Small intestine (tissue), 7 donors: ENCODE results near the gene SIRT6. TPM values are rescaled to one million over a fixed set of nuclear protein-coding genes. Genes with fewer than 3 reads are reported as not detected.
"Not testable (repeated sequence)": the region's sequence is repeated elsewhere in the genome, so short reads cannot be mapped to it uniquely, and the experiment has no call there.

Source experiments
- DNase-seq, 2 donors: peaks; one replicate each; pipeline versions ENCODE4 v3.0.0 to v3.0.0-alpha.2; 2013
- FAIRE-seq: peaks from 2 replicates; lab custom pipeline; 2012; peaks lifted over from hg19 to GRCh38; lab: Jason Lieb, UNC
- H3K27ac ChIP-seq, 3 donors: one replicate each; pipeline ENCODE4 v1.5.1; 2013; ENCODE audit warnings: low read length in 2 of 3, mild to moderate bottlenecking in 2 of 3, control low read depth in 1 of 3, inconsistent platforms in 1 of 3, low read depth in 1 of 3, moderate library complexity in 1 of 3
- H3K27me3 ChIP-seq, 3 donors: one replicate each; pipeline ENCODE4 v1.6.1; 2013; ENCODE audit warnings: low read length in 3 of 3, inconsistent platforms in 1 of 3; ENCODE audit not compliant: control insufficient read depth in 3 of 3, insufficient read depth in 3 of 3
- H3K36me3 ChIP-seq, 3 donors: one replicate each; pipeline ENCODE4 v1.6.1; 2013; ENCODE audit warnings: low read length in 3 of 3, inconsistent platforms in 1 of 3, low read depth in 1 of 3, mild to moderate bottlenecking in 1 of 3, moderate library complexity in 1 of 3; ENCODE audit not compliant: control insufficient read depth in 3 of 3, insufficient read depth in 2 of 3
- H3K4me1 ChIP-seq, 3 donors: one replicate each; pipeline ENCODE4 v1.6.1; 2013; ENCODE audit warnings: low read length in 2 of 3, inconsistent platforms in 1 of 3, low read depth in 1 of 3, mild to moderate bottlenecking in 1 of 3, moderate library complexity in 1 of 3; ENCODE audit not compliant: control insufficient read depth in 3 of 3, insufficient read depth in 2 of 3
- H3K4me3 ChIP-seq, 3 donors: one replicate each; pipeline ENCODE4 v1.5.1; 2013; ENCODE audit warnings: low read length in 3 of 3, control low read depth in 1 of 3, inconsistent platforms in 1 of 3, low read depth in 1 of 3, mild to moderate bottlenecking in 1 of 3, moderate library complexity in 1 of 3
- H3K9me3 ChIP-seq, 2 donors: one replicate each; pipeline ENCODE4 v1.6.1; 2013; ENCODE audit warnings: low read depth in 1 of 2, low read length in 1 of 2; ENCODE audit not compliant: control insufficient read depth in 2 of 2, insufficient read depth in 1 of 2
- WGBS, 3 donors: extraction: QIAGEN DNeasy Blood & Tissue Kit; methylation state at CpG; one replicate each; pipeline ENCODE4 v1.1.7; 2013; 5-methylcytosine and 5-hydroxymethylcytosine counted together
- polyA plus RNA-seq, 4 donors: library from polyadenylated mRNA; stranded (reverse) in 3 of 4; unstranded in 1 of 4; fragments of 200-250 nt in 3 of 4; fragments of 120-200 nt in 1 of 4; gene quantifications; one replicate each; pipeline versions ENCODE4 v1.2.1 to v1.2.3, GENCODE V29; 2013
- donor health status: healthy with polysubstance abuse.
- donor health status: control.
- donor health status: control.
- donor health status: Bipolar disorder and iron deficiency.
- donor health status: healthy.

SIRT6 gene
- polyA plus RNA-seq, 4 donors, result 24.1 to 48.1 (median 42.9) TPM

- no peaks in the 10 kb centered on the region for H3K27me3 ChIP-seq
- H3K9me3 ChIP-seq, result no peaks in the 10 kb centered on the region
- DNase-seq, result no peak
- 81 to 91% (median 82%) methylated on average over 7 of the region's 7 CpGs for WGBS, 3 donors
- H3K4me3 ChIP-seq, result no peak overlapping the region
- H3K4me1 ChIP-seq, result peaks cover 0 to 9% (median 0%) of the 10 kb centered on the region in 3 donors
- no peak overlapping the region for H3K27ac ChIP-seq
- peaks cover 0 to 90% (median 10%) of the 10 kb centered on the region in 3 donors for H3K36me3 ChIP-seq
- no peak for FAIRE-seq
Measured at GRCh38 chr19:4161415-4162077, 20.8 kb downstream of the SIRT6 start.

- not testable (repeated sequence) for H3K9me3 ChIP-seq, FAIRE-seq, H3K27me3 ChIP-seq
- peak overlapping the region in 1 of 3 donors; percentile 34 for H3K27ac ChIP-seq
- H3K4me3 ChIP-seq, result peak overlapping the region in 1 of 3 donors; percentile 90
- H3K4me1 ChIP-seq, result peaks cover 0 to 24% (median 0%) of the 10 kb centered on the region in 3 donors
- peak in 1 of 2 donors; percentile 82 for DNase-seq
- WGBS, 3 donors, result 55 to 72% (median 59%) methylated on average over 8 of the region's 8 CpGs
- H3K36me3 ChIP-seq, result peaks cover 0 to 85% (median 13%) of the 10 kb centered on the region in 3 donors
Measured at GRCh38 chr19:4157971-4158370, 24.4 kb downstream of the SIRT6 start.

- no peak for FAIRE-seq
- Histone ChIP-seq H3K9me3 (no peaks in the 10 kb centered on the region), H3K36me3 (peaks cover 0 to 78% (median 13%) of the 10 kb centered on the region in 3 donors), H3K4me1 (peaks cover 0 to 32% (median 3%) of the 10 kb centered on the region in 3 donors), H3K4me3 (peak overlapping the region in 1 of 3 donors; percentile 90), H3K27me3 (no peaks in the 10 kb centered on the region), H3K27ac (peak overlapping the region in 1 of 3 donors; percentile 76)
- 57 to 75% (median 66%) methylated on average over 6 of the region's 6 CpGs for WGBS, 3 donors
- no peak for DNase-seq
Measured at GRCh38 chr19:4157164-4157563, 25.2 kb downstream of the SIRT6 start.

- no peak for DNase-seq
- Histone ChIP-seq H3K9me3 (no peaks in the 10 kb centered on the region), H3K4me1 (peaks cover 0 to 46% (median 8%) of the 10 kb centered on the region in 3 donors), H3K36me3 (peaks cover 0 to 59% (median 7%) of the 10 kb centered on the region in 3 donors), H3K27ac (peak overlapping the region in 2 of 3 donors; percentile 53 to 87), H3K4me3 (peak overlapping the region in 2 of 3 donors; percentile 83 to 90), H3K27me3 (no peaks in the 10 kb centered on the region)
- WGBS, 3 donors, result 32 to 66% (median 46%) methylated on average over 21 of the region's 21 CpGs
- no peak for FAIRE-seq
Measured at GRCh38 chr19:4154571-4155312, 27.6 kb downstream of the SIRT6 start.

- FAIRE-seq (no peak), DNase-seq (peak in 1 of 2 donors; percentile 46)
- H3K9me3 ChIP-seq, result no peaks in the 10 kb centered on the region
- WGBS, 3 donors, result 55 to 71% (median 68%) methylated on average over 10 of the region's 10 CpGs
- no peaks in the 10 kb centered on the region for H3K27me3 ChIP-seq
- H3K4me3 ChIP-seq, result peak overlapping the region in 1 of 3 donors; percentile 12
- H3K27ac ChIP-seq, result peak overlapping the region in 2 of 3 donors; percentile 65 to 78
- peaks cover 0 to 37% (median 7%) of the 10 kb centered on the region in 3 donors for H3K36me3 ChIP-seq
- peaks cover 0 to 55% (median 8%) of the 10 kb centered on the region in 3 donors for H3K4me1 ChIP-seq
Measured at GRCh38 chr19:4152241-4152998, 29.9 kb downstream of the SIRT6 start.

- Histone ChIP-seq H3K27me3 (no peaks in the 10 kb centered on the region), H3K27ac (no peak overlapping the region), H3K9me3 (no peaks in the 10 kb centered on the region), H3K4me1 (peaks cover 0 to 54% (median 8%) of the 10 kb centered on the region in 3 donors), H3K36me3 (peaks cover 0 to 29% (median 3%) of the 10 kb centered on the region in 3 donors), H3K4me3 (no peak overlapping the region)
- no peak for FAIRE-seq
- 70 to 79% (median 73%) methylated on average over 6 of the region's 6 CpGs for WGBS, 3 donors
- DNase-seq, result no peak
Measured at GRCh38 chr19:4151623-4152022, 30.7 kb downstream of the SIRT6 start.

- Histone ChIP-seq H3K36me3 (peaks cover 0 to 9% (median 0%) of the 10 kb centered on the region in 3 donors), H3K27me3 (no peaks in the 10 kb centered on the region), H3K4me3 (no peak overlapping the region), H3K4me1 (peaks cover 0 to 64% (median 8%) of the 10 kb centered on the region in 3 donors), H3K27ac (peak overlapping the region; percentile 64 to 92 (median 81)), H3K9me3 (peaks cover 0 to 6% of the 10 kb centered on the region in 2 donors)
- 14 to 42% (median 28%) methylated on average over 17 of the region's 17 CpGs for WGBS, 3 donors
- DNase-seq (peak; percentile 90 to 97), FAIRE-seq (no peak)
Measured at GRCh38 chr19:4149518-4150288, 32.7 kb downstream of the SIRT6 start.
